Prostate gland (tissue), 2 donors: Measurements from ENCODE around the gene GRK2.

Experiments used
- CTCF ChIP-seq, 4 experiments: fragments of 200-600 bp in 2 of 4; fragments of 450-650 bp in 2 of 4; sonication (generic) in 2 of 4; IDR thresholded peaks; 1 replicate in 3 of 4; 2 replicates in 1 of 4; pipeline ENCODE4 v1.5.1; 2016 to 2019; ENCODE audit warnings: antibody characterized with exemption in 4 of 4, mild to moderate bottlenecking in 2 of 4, moderate library complexity in 2 of 4
- POLR2AphosphoS5 ChIP-seq: sonication (generic); formaldehyde crosslinking; IDR thresholded peaks from one replicate; pipeline ENCODE4 v1.6.1; 2017; ENCODE audit warnings: antibody characterized with exemption

GRCh38 chr11:67268962-67269268 lies 2.6 kb downstream of the GRK2 start:
- TF ChIP-seq CTCF (IDR thresholded peaks at IDR 0.05) = no peak
- no peak for TF ChIP-seq POLR2AphosphoS5
